GM12878 (cell line): ENCODE data around the gene NKAIN2. TPM values are rescaled to one million over a fixed set of nuclear protein-coding genes. Genes with fewer than 3 reads are reported as not detected.

ENCODE experiments used
- ATAC-seq: fragments of 200-7000 bp; cut with Tn5 transposase; 3 replicates; pipeline ENCODE4 v1.9.1; 2020; ENCODE audit warnings: mild to moderate bottlenecking, moderate library complexity
- BruUV-seq: library from RNA; stranded (reverse); fragments of 400-500 nt; replicated peaks from 2 replicates; lab custom pipeline; 2021; lab: Mats Ljungman, UMichigan
- CTCF ChIA-PET: fragments of 300-600 bp; sonication (Branson Sonifier 250); formaldehyde crosslinking; extraction: SDS; loops from one replicate; lab custom pipeline; 2021; ENCODE audit warnings: inconsistent platforms; lab: Yijun Ruan, JAX
- POLR2A ChIA-PET: fragments of 350-600 bp; formaldehyde crosslinking; extraction: SDS; loops from one replicate; lab custom pipeline; 2021; ENCODE audit warnings: inconsistent platforms; lab: Charles Lee
- RAD21 ChIA-PET: fragments of 300-600 bp; sonication (Branson Sonifier 250); formaldehyde crosslinking; loops from one replicate; lab custom pipeline; 2023; ENCODE audit warnings: antibody characterized with exemption; ENCODE audit not compliant: unreplicated experiment; lab: Charles Lee
- SMC1A ChIA-PET: fragments of 300-600 bp; sonication (Branson Sonifier 250); formaldehyde crosslinking; loops from one replicate; lab custom pipeline; 2023; ENCODE audit not compliant: unreplicated experiment, uncharacterized antibody; lab: Charles Lee
- DNase-seq: peaks from one replicate; pipeline ENCODE4 v3.0.0-alpha.2; 2011; ENCODE audit warnings: low read depth, low spot score
- FAIRE-seq: peaks from 3 replicates; lab custom pipeline; 2011; peaks lifted over from hg19 to GRCh38; lab: Jason Lieb, UNC
- H2AFZ ChIP-seq: 2 replicates; pipeline ENCODE4 v1.6.0; 2011; ENCODE audit warnings: low read depth, low read length, control low read depth; ENCODE audit not compliant: control insufficient read depth
- H3K27ac ChIP-seq: 2 replicates; pipeline ENCODE4 v1.5.1; 2011; ENCODE audit warnings: control low read depth; ENCODE audit not compliant: control insufficient read depth, insufficient read depth
- H3K27me3 ChIP-seq, 2 experiments: replicated peaks in 1 of 2; 2 replicates each; pipeline versions ENCODE4 v1.6.0 to v1.6.1; 2011; ENCODE audit warnings: low read length in 1 of 2; ENCODE audit not compliant: control insufficient read depth in 2 of 2, insufficient read depth in 2 of 2
- H3K36me3 ChIP-seq, 2 experiments: 2 replicates each; pipeline ENCODE4 v1.5.1; 2011; ENCODE audit warnings: low read length in 1 of 2; ENCODE audit not compliant: control insufficient read depth in 2 of 2, insufficient read depth in 2 of 2
- H3K4me1 ChIP-seq: 2 replicates; pipeline ENCODE4 v1.6.1; 2011; ENCODE audit warnings: mild to moderate bottlenecking, low read length, moderate library complexity, mixed read lengths; ENCODE audit not compliant: control insufficient read depth, insufficient read depth
- H3K4me2 ChIP-seq: 2 replicates; pipeline ENCODE4 v1.6.0; 2011; ENCODE audit warnings: control low read depth; ENCODE audit not compliant: control insufficient read depth, insufficient read depth
- H3K4me3 ChIP-seq: fragments of 200-600 bp; sonication (generic); 2 replicates; pipeline ENCODE4 v1.5.1; 2016
- H3K79me2 ChIP-seq: 2 replicates; pipeline ENCODE4 v1.6.0; 2011; ENCODE audit warnings: low read length; ENCODE audit not compliant: control insufficient read depth, insufficient read depth
- H3K9ac ChIP-seq: 2 replicates; pipeline ENCODE4 v1.8.0; 2011; ENCODE audit warnings: low read length, control low read depth, mixed read lengths; ENCODE audit not compliant: control insufficient read depth, insufficient read depth
- H3K9me3 ChIP-seq: replicated peaks from 3 replicates; pipeline ENCODE4 v1.5.1; 2011; ENCODE audit warnings: mild to moderate bottlenecking, low read length; ENCODE audit not compliant: control insufficient read depth, insufficient read depth
- H4K20me1 ChIP-seq: 2 replicates; pipeline ENCODE4 v1.6.0; 2011; ENCODE audit not compliant: control insufficient read depth, insufficient read depth
- ASH2L ChIP-seq: fragments of 300-600, 200-600 bp; sonication (generic); IDR thresholded peaks from 2 replicates; pipeline ENCODE4 v1.6.1; 2017; ENCODE audit warnings: low read depth, mild to moderate bottlenecking, borderline replicate concordance
- BHLHE40 ChIP-seq, 2 experiments: fragments of 450-650 bp in 1 of 2; IDR thresholded peaks; 2 replicates each; pipeline ENCODE4 v1.6.1; 2011 to 2017; ENCODE audit warnings: low read depth in 2 of 2, borderline replicate concordance in 1 of 2, improper control_type of control experiment in 1 of 2, low read length in 1 of 2, mild to moderate bottlenecking in 1 of 2
- DPF2 ChIP-seq: fragments of 450-650 bp; IDR thresholded peaks from 2 replicates; pipeline ENCODE4 v1.6.1; 2017; ENCODE audit warnings: mild to moderate bottlenecking
- EZH2 ChIP-seq: IDR thresholded peaks from 2 replicates; pipeline ENCODE4 v1.6.1; 2012; ENCODE audit warnings: low read depth, mild to moderate bottlenecking, control low read depth, inconsistent platforms, low read length, borderline replicate concordance; ENCODE audit not compliant: control insufficient read depth
- HDGF ChIP-seq: fragments of 450-650 bp; IDR thresholded peaks from 2 replicates; pipeline ENCODE4 v1.6.1; 2016; ENCODE audit warnings: antibody characterized with exemption
- JUNB ChIP-seq: IDR thresholded peaks from 2 replicates; pipeline ENCODE4 v1.6.1; 2016; ENCODE audit warnings: antibody characterized with exemption, mild to moderate bottlenecking
- KDM1A ChIP-seq: fragments of 200-600 bp; sonication (generic); IDR thresholded peaks from 2 replicates; pipeline ENCODE4 v1.6.1; 2016; ENCODE audit warnings: borderline replicate concordance
- MEF2A ChIP-seq: IDR thresholded peaks from 2 replicates; pipeline ENCODE4 v1.6.1; 2011; ENCODE audit warnings: low read depth, mild to moderate bottlenecking, low read length, moderate library complexity; ENCODE audit not compliant: insufficient read depth
- NFYA ChIP-seq: IDR thresholded peaks from 2 replicates; pipeline ENCODE4 v1.6.1; 2011; ENCODE audit warnings: low read depth, mild to moderate bottlenecking, low read length, improper control_type of control experiment, borderline replicate concordance
- SMAD1 ChIP-seq: fragments of 450-650 bp; IDR thresholded peaks from 2 replicates; pipeline ENCODE4 v1.6.1; 2018; ENCODE audit warnings: mild to moderate bottlenecking, low read depth; ENCODE audit not compliant: partially characterized antibody
- SMARCA5 ChIP-seq: fragments of 450-650 bp; IDR thresholded peaks from 2 replicates; pipeline ENCODE4 v1.6.1; 2017; ENCODE audit warnings: mild to moderate bottlenecking
- TAF1 ChIP-seq: IDR thresholded peaks from 2 replicates; pipeline ENCODE4 v1.6.1; 2011; ENCODE audit warnings: mild to moderate bottlenecking, low read depth, low read length, borderline replicate concordance
- TCF12 ChIP-seq: IDR thresholded peaks from 2 replicates; pipeline ENCODE4 v1.6.1; 2011; ENCODE audit warnings: low read depth, mild to moderate bottlenecking, low read length
- WGBS: methylation state at CpG from one replicate; pipeline ENCODE4 v1.1.6; 2016; ENCODE audit warnings: low lambda C conversion rate; ENCODE audit not compliant: insufficient replicate concordance, insufficient coverage; ENCODE audit errors: missing lambda C conversion rate; 5-methylcytosine and 5-hydroxymethylcytosine counted together
- in situ Hi-C: fragments of 300-500 bp; cut with MboI; formaldehyde crosslinking; loops from 9 replicates; pipeline ENCODE4 v1.14.3; 2018; ENCODE audit warnings: mixed read lengths
- intact Hi-C: fragments of 100-400 bp; cut with micrococcal nuclease; formaldehyde crosslinking; loops from one replicate; pipeline ENCODE4 v1.14.2; 2022; ENCODE audit not compliant: unreplicated experiment
- polyA plus RNA-seq, 11 experiments: library from polyadenylated mRNA; depleted of rRNA in 4 of 11; unstranded in 6 of 11; stranded (reverse) in 5 of 11; fragments of >200 nt; fragmentation: Nextera tagmentation in 4 of 11; fragmentation: Illumina TruSeq in 1 of 11; extraction: Ambion mirVana in 4 of 11; extraction: Trizol in 1 of 11; gene quantifications; 1 replicate in 1 of 11; 2 replicates in 10 of 11; pipeline versions ENCODE4 v1.2.1 to v1.2.3, GENCODE V29; 2011 to 2016; ENCODE audit warnings: inconsistent platforms in 2 of 11, missing spikeins in 2 of 11, low read depth in 1 of 11
- total RNA-seq, 4 experiments: library from RNA; depleted of rRNA in 3 of 4; stranded (reverse); fragments of >200 nt in 3 of 4; fragmentation: Illumina TruSeq in 1 of 4; extraction: Trizol in 1 of 4; gene quantifications; 2 replicates each; pipeline versions ENCODE4 v1.2.1 to v1.2.3, GENCODE V29; 2013 to 2021
- TF ChIP-seq, protein P1 (sequence below), 3 experiments: IDR thresholded peaks in 2 of 3; conservative IDR thresholded peaks in 1 of 3; 2 replicates each; pipeline ENCODE4 v1.5.1; 2011; ENCODE audit warnings: low read depth in 3 of 3, low read length in 3 of 3, mild to moderate bottlenecking in 3 of 3, control low read depth in 2 of 3, moderate library complexity in 2 of 3, inconsistent platforms in 1 of 3, mixed read lengths in 1 of 3; ENCODE audit not compliant: control insufficient read depth in 2 of 3, insufficient read depth in 1 of 3; ENCODE audit errors: extremely low read depth in 1 of 3
- TF ChIP-seq, protein P2 (sequence below): IDR thresholded peaks from 2 replicates; pipeline ENCODE4 v1.6.1; 2012; ENCODE audit warnings: low read length, inconsistent platforms

The NKAIN2 gene
- total and polyA plus RNA-seq, 10 of the 15 experiments (the other 5 are each of a cell fraction or from before 2014, with no cell fraction given): not detected

DNA sequence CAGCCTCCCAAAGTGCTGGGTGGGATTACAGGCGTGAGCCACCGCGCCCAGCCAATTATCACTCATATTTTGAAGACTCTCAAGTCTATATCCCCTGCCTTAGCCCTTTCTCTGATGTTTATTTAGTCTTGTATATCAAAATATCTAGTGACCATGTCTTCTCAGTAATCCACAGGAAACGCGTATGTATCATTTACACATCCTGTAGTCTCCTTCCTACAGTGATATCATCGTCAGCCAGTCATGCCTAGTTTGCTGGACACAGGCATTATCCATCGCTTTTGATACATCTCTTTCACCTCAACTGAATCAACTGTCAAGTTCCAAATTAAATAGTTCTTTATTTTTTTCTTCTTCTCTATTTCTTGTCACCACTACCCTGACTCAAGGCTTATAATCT, 223.7 kb downstream of the NKAIN2 start (continued):
- TF ChIP-seq TCF12: no peak
- TF ChIP-seq, all 136 proteins: peak for 0

DNA sequence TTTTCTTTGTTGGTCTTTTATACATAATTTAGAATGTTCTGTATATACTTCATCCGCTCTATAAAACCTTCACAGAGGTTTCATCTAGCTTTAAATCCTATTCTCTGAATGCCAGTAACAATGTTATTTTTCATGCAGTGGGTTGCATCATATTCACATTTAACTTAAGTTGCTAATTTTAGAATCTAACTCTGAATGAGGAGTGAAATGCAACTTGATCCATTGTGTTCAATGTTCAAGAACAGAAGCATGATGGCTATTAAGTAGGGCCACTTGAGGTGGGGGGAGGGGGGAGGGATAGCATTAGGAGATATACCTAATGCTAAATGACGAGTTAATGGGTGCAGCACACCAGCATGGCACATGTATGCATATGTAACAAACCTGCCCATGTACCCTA, 224.5 kb downstream of the NKAIN2 start:
- Histone ChIP-seq H3K4me1 (no peaks in the 10 kb centered on the region), H3K9ac (no peak overlapping the region), H4K20me1 (no peaks in the 10 kb centered on the region), H3K27me3 (no peaks in the 10 kb centered on the region), H3K4me2 (no peak overlapping the region), H3K9me3 (no peaks in the 10 kb centered on the region), H3K36me3 (no peaks in the 10 kb centered on the region), H3K27ac (no peak overlapping the region), H3K4me3 (no peak overlapping the region), H2AFZ (no peak overlapping the region), H3K79me2 (no peaks in the 10 kb centered on the region)
- ChIA-PET POLR2A (no interaction called here), SMC1A (no interaction called here), RAD21 (no interaction called here), CTCF (no interaction called here)
- DNase-seq (no peak), FAIRE-seq (no peak), ATAC-seq (no peak)
- no TSS peak for BruUV-seq
- 50% methylated on average over 2 of the region's 2 CpGs for WGBS
- intact Hi-C loops: no loop called here
- in situ Hi-C loops: no loop called here
- no peak for TF ChIP-seq JUNB
- TF ChIP-seq MEF2A: no peak
- no peak for TF ChIP-seq DPF2
- TF ChIP-seq, protein P1, sequence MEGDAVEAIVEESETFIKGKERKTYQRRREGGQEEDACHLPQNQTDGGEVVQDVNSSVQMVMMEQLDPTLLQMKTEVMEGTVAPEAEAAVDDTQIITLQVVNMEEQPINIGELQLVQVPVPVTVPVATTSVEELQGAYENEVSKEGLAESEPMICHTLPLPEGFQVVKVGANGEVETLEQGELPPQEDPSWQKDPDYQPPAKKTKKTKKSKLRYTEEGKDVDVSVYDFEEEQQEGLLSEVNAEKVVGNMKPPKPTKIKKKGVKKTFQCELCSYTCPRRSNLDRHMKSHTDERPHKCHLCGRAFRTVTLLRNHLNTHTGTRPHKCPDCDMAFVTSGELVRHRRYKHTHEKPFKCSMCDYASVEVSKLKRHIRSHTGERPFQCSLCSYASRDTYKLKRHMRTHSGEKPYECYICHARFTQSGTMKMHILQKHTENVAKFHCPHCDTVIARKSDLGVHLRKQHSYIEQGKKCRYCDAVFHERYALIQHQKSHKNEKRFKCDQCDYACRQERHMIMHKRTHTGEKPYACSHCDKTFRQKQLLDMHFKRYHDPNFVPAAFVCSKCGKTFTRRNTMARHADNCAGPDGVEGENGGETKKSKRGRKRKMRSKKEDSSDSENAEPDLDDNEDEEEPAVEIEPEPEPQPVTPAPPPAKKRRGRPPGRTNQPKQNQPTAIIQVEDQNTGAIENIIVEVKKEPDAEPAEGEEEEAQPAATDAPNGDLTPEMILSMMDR (IDR thresholded peaks at IDR 0.05 in 2 of 3, conservative IDR thresholded peaks at IDR 0.05 in 1 of 3; ENCODE audit: control insufficient read depth in 2 of 3, extremely low read depth in 1 of 3, insufficient read depth in 1 of 3, low read depth in 3 of 3, low read length in 3 of 3): no peak
- TF ChIP-seq SMARCA5: no peak
- no peak for TF ChIP-seq HDGF
- no peak for TF ChIP-seq EZH2
- no peak for TF ChIP-seq SMAD1
- TF ChIP-seq, protein P2, sequence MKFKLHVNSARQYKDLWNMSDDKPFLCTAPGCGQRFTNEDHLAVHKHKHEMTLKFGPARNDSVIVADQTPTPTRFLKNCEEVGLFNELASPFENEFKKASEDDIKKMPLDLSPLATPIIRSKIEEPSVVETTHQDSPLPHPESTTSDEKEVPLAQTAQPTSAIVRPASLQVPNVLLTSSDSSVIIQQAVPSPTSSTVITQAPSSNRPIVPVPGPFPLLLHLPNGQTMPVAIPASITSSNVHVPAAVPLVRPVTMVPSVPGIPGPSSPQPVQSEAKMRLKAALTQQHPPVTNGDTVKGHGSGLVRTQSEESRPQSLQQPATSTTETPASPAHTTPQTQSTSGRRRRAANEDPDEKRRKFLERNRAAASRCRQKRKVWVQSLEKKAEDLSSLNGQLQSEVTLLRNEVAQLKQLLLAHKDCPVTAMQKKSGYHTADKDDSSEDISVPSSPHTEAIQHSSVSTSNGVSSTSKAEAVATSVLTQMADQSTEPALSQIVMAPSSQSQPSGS: no peak
- TF ChIP-seq NFYA: no peak
- TF ChIP-seq TAF1: no peak
- TF ChIP-seq KDM1A: no peak
- no peak for TF ChIP-seq ASH2L
- no peak for TF ChIP-seq BHLHE40 (IDR thresholded peaks at IDR 0.05; ENCODE audit: borderline replicate concordance in 1 of 2, low read depth in 2 of 2, low read length in 1 of 2)
